Gastrocnemius medialis (tissue), 4 donors: Measurements from ENCODE around the gene EYS. TPM values are rescaled to one million over a fixed set of nuclear protein-coding genes. Genes with fewer than 3 reads are reported as not detected.

ENCODE experiments used
- ATAC-seq, 2 donors: fragments of 150-250 bp; one replicate each; pipeline ENCODE4 v1.9.1; 2016
- DNase-seq, 2 donors: peaks; one replicate each; pipeline ENCODE4 v3.0.0-alpha.2; 2019
- H3K27ac ChIP-seq, 4 donors: fragments of 200-600 bp; sonication (generic); 1 replicate in 1 of 4; 2 replicates in 3 of 4; pipeline ENCODE4 v1.5.1; 2016 to 2018; ENCODE audit warnings: mild to moderate bottlenecking in 2 of 4, moderate library complexity in 1 of 4
- H3K27me3 ChIP-seq, 3 donors: fragments of 200-600 bp; sonication (generic) in 2 of 3; 1 replicate in 1 of 3; 2 replicates in 2 of 3; pipeline versions ENCODE4 v1.5.1 to v1.6.0; 2016 to 2019; ENCODE audit warnings: mild to moderate bottlenecking in 1 of 3, moderate library complexity in 1 of 3
- H3K36me3 ChIP-seq, 2 donors: fragments of 200-600 bp; sonication (generic) in 1 of 2; one replicate each; pipeline ENCODE4 v1.5.1; 2017 to 2018
- H3K4me1 ChIP-seq, 2 donors: fragments of 200-600 bp; sonication (generic) in 1 of 2; one replicate each; pipeline ENCODE4 v1.5.1; 2016 to 2017; ENCODE audit warnings: mild to moderate bottlenecking in 2 of 2
- H3K4me3 ChIP-seq, 4 donors: fragments of 200-600 bp; sonication (generic) in 3 of 4; 1 replicate in 1 of 4; 2 replicates in 3 of 4; pipeline ENCODE4 v1.5.1; 2016 to 2019; ENCODE audit warnings: mild to moderate bottlenecking in 2 of 4
- H3K9me3 ChIP-seq, 3 donors: fragments of 200-600 bp; sonication (generic) in 2 of 3; 1 replicate in 1 of 3; 2 replicates in 2 of 3; pipeline ENCODE4 v1.5.1; 2016 to 2019
- POLR2A ChIP-seq, 2 donors: fragments of 450-650 bp; IDR thresholded peaks; one replicate each; pipeline ENCODE4 v1.6.1; 2017; ENCODE audit warnings: antibody characterized with exemption in 2 of 2, mild to moderate bottlenecking in 2 of 2, moderate library complexity in 2 of 2
- in situ Hi-C, 4 donors: fragments of 200-750 bp; cut with MboI; loops; one replicate each; pipeline versions ENCODE4 v1.15.0 to v1.8.0; 2017; ENCODE audit warnings: low sequenced_read_pairs in 4 of 4
- intact Hi-C: fragments of 100-400 bp; cut with DNase I; formaldehyde crosslinking; loops from one replicate; pipeline ENCODE4 v1.15.1; 2023; ENCODE audit warnings: low total_unique reads
- total RNA-seq, 4 donors: library from RNA; depleted of rRNA; stranded (reverse); fragments of >200 nt; gene quantifications; one replicate each; pipeline versions ENCODE4 v1.1.0 to v1.2.3, GENCODE V29; 2016
- TF ChIP-seq, protein P1 (sequence below), 5 experiments: fragments of 450-650 bp in 3 of 5; fragments of 200-600 bp in 2 of 5; sonication (generic) in 2 of 5; IDR thresholded peaks in 4 of 5; conservative IDR thresholded peaks in 1 of 5; 1 replicate in 4 of 5; 2 replicates in 1 of 5; pipeline ENCODE4 v1.5.1; 2016 to 2019; ENCODE audit warnings: antibody characterized with exemption in 5 of 5, mild to moderate bottlenecking in 3 of 5, moderate library complexity in 3 of 5

The EYS gene
- total RNA-seq, 4 donors from 2014 or later: 0.20 TPM; not detected in 3

DNA sequence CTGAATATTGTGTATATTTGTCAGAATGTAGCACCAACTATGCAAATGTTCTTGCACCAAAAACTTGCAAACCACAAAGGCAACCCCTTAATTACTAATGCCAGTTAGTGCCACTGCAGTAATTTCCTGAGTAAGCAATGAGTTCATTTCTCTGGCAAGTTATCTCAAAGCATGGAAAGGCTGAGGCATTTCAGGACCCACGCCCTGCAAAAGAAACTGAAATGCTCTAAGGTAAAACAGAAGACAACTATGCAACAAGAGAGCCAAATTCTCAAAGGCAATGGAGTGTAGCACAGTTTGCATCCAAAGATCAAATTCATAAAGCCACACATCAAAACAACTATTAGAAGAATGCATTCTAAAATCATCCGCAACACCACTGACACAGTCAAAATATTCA lies 994.4 kb downstream of the EYS start:
- no peaks in the 10 kb centered on the region for H3K36me3 ChIP-seq
- DNase-seq: no peak
- no peak for ATAC-seq
- H3K27ac ChIP-seq: no peak overlapping the region
- in situ Hi-C loops: no loop called here
- no peaks in the 10 kb centered on the region for H3K27me3 ChIP-seq
- no peak for TF ChIP-seq POLR2A (IDR thresholded peaks at IDR 0.05)
- TF ChIP-seq, protein P1, sequence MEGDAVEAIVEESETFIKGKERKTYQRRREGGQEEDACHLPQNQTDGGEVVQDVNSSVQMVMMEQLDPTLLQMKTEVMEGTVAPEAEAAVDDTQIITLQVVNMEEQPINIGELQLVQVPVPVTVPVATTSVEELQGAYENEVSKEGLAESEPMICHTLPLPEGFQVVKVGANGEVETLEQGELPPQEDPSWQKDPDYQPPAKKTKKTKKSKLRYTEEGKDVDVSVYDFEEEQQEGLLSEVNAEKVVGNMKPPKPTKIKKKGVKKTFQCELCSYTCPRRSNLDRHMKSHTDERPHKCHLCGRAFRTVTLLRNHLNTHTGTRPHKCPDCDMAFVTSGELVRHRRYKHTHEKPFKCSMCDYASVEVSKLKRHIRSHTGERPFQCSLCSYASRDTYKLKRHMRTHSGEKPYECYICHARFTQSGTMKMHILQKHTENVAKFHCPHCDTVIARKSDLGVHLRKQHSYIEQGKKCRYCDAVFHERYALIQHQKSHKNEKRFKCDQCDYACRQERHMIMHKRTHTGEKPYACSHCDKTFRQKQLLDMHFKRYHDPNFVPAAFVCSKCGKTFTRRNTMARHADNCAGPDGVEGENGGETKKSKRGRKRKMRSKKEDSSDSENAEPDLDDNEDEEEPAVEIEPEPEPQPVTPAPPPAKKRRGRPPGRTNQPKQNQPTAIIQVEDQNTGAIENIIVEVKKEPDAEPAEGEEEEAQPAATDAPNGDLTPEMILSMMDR (IDR thresholded peaks at IDR 0.05 in 4 of 5, conservative IDR thresholded peaks at IDR 0.05 in 1 of 5): no peak
- intact Hi-C loops: no loop called here
- H3K9me3 ChIP-seq: no peaks in the 10 kb centered on the region
- no peaks in the 10 kb centered on the region for H3K4me1 ChIP-seq
- H3K4me3 ChIP-seq: no peak overlapping the region

DNA sequence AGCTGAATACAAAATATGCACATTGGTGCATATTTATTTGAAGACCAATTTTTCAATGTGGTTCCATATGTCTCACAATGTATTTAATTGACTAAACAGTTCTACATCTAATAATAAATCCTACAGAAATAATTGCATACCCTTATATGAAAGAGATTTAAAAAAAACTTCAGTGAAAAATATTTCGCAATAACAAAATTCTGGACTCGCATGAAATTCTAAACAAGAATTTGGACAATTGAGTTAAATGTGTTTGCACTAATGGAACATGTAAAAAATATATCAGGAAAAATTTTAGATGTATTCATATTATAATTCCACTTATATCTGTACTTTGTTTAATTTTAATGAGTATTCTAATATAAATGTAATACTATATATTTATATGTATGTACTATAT lies 1003.1 kb downstream of the EYS start:
- H3K27me3 ChIP-seq: no peaks in the 10 kb centered on the region
- H3K36me3 ChIP-seq: no peaks in the 10 kb centered on the region
- intact Hi-C loops (no loop called here), in situ Hi-C loops (no loop called here)
- no peak for DNase-seq
- no peak overlapping the region for H3K27ac ChIP-seq
- no peaks in the 10 kb centered on the region for H3K9me3 ChIP-seq
- H3K4me1 ChIP-seq: no peaks in the 10 kb centered on the region
- no peak overlapping the region for H3K4me3 ChIP-seq
- no peak for ATAC-seq
- no peak for TF ChIP-seq POLR2A (IDR thresholded peaks at IDR 0.05)
- TF ChIP-seq, protein P1 (IDR thresholded peaks at IDR 0.05 in 4 of 5, conservative IDR thresholded peaks at IDR 0.05 in 1 of 5): no peak

DNA sequence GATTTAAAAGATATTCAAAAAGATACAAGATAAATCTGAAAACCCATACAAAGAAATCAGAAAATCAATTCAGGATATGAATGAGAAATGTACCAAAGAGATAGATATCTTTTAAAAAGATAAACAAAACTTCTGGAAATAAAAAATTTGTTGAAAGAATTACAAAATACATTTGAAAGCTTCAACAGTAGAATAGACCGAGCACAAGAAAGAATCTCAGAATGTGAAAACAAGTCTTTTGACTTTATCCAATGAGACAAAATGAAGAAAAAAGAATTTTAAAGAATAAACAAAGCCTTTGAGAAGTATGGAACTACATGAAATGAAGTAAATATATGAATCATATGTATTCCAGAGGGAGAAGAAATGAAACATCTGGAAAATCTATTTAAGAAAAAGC lies 1011.0 kb downstream of the EYS start:
- in situ Hi-C loops: no loop called here
- no peaks in the 10 kb centered on the region for H3K9me3 ChIP-seq
- TF ChIP-seq, protein P1 (IDR thresholded peaks at IDR 0.05 in 4 of 5, conservative IDR thresholded peaks at IDR 0.05 in 1 of 5): no peak
- TF ChIP-seq POLR2A (IDR thresholded peaks at IDR 0.05): no peak

DNA sequence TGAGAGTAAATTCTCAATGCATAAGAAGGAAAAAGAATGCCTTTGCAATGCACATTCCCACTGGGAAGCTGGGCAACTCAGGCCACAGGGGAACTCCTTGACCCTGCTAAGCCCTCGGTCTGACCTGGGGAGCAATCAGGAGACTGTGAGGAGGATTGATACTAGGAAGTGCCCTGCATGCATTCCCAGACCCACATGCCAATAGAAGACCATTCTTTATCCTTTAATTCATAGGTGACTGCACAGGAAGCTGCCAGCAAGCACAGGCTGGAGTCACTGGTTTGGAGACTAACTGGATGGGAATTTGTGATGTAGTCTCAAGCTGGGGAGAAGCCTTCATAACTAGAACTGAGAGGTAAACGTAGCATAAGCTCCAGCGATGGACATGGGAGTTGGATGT lies 1012.7 kb downstream of the EYS start:
- no peak for DNase-seq
- Histone ChIP-seq H3K27me3 (no peaks in the 10 kb centered on the region), H3K36me3 (no peaks in the 10 kb centered on the region), H3K4me1 (no peaks in the 10 kb centered on the region), H3K4me3 (no peak overlapping the region), H3K9me3 (no peaks in the 10 kb centered on the region), H3K27ac (no peak overlapping the region)
- in situ Hi-C loops (no loop called here), intact Hi-C loops (no loop called here)
- no peak for ATAC-seq
- TF ChIP-seq, protein P1 (IDR thresholded peaks at IDR 0.05 in 4 of 5, conservative IDR thresholded peaks at IDR 0.05 in 1 of 5): no peak
- TF ChIP-seq POLR2A (IDR thresholded peaks at IDR 0.05): no peak

More for the DNA sequence above, 1011.0 kb downstream of the EYS start:
- no peaks in the 10 kb centered on the region for H3K4me1 ChIP-seq
- ATAC-seq (no peak), DNase-seq (no peak)
- H3K4me3 ChIP-seq: no peak overlapping the region
- H3K27me3 ChIP-seq: no peaks in the 10 kb centered on the region
- intact Hi-C loops: no loop called here
- no peaks in the 10 kb centered on the region for H3K36me3 ChIP-seq
- H3K27ac ChIP-seq: no peak overlapping the region

DNA sequence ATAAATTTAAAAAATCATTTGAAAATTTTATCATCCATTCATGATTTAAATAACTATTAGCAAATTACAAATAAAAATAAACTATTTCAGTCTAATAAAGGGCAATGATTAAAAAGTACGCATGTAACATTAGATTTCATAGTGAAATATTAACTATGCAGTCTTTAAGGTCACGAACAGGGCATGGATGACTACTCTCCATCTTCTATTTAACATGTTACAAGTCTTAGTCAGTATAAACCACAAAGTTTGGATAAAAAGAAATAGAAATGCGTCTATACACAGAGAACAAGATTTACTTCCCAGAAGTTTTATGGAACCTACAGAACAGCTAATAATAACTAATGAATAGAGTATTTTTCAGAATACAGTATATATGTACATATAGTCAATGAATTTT lies 1016.0 kb downstream of the EYS start:
- intact Hi-C loops: no loop called here

More for the DNA sequence above, 1016.0 kb downstream of the EYS start:
- ATAC-seq (no peak), DNase-seq (no peak)
- no peaks in the 10 kb centered on the region for H3K4me1 ChIP-seq
- H3K27me3 ChIP-seq: no peaks in the 10 kb centered on the region
- TF ChIP-seq, protein P1 (IDR thresholded peaks at IDR 0.05 in 4 of 5, conservative IDR thresholded peaks at IDR 0.05 in 1 of 5): no peak
- TF ChIP-seq POLR2A (IDR thresholded peaks at IDR 0.05): no peak
- H3K36me3 ChIP-seq: no peaks in the 10 kb centered on the region
- no peaks in the 10 kb centered on the region for H3K9me3 ChIP-seq
- no peak overlapping the region for H3K4me3 ChIP-seq
- H3K27ac ChIP-seq: no peak overlapping the region
- in situ Hi-C loops: no loop called here
